HG03064 (cell line): ENCODE measurements around the gene CYP26A1.
"Not testable (repeated sequence)": the region's sequence is repeated elsewhere in the genome, so short reads cannot be mapped to it uniquely, and the experiment has no call there.

Experiments used
- ATAC-seq: cut with Tn5 transposase; IDR thresholded peaks from one replicate; pipeline ENCODE4 v1.9.1; 2021; ENCODE audit warnings: low read depth; ENCODE audit not compliant: unreplicated experiment

CYP26A1 gene

DNA sequence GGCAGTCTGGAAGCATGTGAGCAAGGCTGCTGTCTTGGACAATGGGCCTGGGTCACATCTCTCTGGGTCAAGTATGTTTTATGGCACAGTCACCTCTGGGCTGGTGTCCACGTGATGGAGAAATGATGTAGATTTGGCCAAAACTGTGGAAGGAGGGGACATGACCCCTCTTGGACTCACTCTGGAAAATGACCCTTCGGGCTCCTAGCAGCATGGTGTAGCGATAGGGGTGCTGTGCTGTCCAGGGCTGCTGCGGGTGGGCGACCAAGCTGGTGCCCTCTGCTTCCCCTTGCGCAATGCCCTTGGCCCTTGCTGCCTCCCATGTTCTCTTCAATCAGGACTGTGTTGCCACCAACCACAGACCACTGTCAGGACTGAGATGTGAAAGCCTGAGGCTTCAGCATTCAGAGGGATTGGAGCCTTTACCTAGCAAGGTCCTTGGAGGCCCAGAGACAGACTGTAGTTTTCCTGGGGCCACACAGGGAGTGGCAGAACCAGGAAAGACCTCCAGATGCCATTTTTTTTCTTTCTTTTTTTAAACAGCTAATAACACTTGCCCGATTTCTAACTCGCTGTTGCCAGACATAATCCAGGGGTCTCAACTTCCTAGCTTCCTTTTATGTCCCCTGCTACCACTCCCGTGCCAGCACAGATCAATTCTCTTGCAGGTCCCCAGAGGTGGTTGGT, 6.1 kb downstream of the CYP26A1 start:
- no peak for ATAC-seq

DNA sequence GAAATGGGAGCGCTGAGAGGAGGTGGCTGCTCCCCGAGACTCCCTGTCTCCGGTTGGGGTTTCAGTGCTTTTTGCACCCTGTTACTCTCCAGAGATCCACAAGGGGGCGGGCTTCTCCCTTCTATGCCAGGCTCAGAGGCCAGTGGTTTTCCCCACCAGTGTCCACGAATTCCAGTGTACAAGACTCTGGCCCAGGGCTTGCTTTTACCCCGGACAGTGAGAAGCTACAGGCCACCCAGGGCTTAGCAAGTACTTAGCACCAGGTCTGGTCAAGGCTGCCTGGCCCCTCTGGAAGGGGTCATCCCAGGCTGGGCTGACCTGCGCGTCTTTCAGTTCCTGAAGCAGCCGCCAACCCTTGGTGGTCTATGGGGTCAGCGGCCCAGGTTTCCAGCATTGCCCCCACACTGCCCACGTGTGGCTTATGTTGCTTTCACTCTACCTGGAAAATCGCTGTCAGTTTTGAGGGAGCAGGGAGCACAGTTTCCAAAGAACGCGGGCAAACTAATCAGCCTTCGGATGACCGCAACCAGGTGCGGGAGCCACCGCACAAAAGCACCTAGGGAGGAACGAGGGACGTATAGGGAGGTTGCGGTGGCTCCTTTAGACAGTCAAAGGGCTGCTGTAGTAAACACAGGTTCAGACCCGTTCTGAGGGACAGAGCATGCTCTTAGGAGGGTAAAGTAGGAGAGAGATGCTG, 6.8 kb downstream of the CYP26A1 start:
- no peak for ATAC-seq

DNA sequence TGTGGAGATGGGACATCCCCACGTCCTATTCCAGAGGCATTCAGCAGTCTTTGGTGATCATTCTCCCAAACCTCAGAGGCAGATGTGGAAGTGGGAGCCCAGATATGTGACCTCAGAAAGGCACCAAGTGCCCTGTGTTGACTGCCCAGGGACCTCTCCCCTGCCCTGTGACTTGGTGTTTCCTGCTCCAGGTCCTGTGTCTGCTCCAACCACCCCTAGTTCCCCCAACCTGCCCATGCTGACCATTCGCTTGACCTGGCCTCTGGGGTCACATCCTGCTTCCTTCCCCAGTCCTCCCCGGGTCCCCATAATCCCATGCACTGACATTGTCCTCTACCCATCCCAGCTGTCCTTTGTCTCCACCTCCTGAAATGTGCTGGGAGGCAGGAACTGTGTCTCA, 7.6 kb downstream of the CYP26A1 start:
- ATAC-seq, result no peak

DNA sequence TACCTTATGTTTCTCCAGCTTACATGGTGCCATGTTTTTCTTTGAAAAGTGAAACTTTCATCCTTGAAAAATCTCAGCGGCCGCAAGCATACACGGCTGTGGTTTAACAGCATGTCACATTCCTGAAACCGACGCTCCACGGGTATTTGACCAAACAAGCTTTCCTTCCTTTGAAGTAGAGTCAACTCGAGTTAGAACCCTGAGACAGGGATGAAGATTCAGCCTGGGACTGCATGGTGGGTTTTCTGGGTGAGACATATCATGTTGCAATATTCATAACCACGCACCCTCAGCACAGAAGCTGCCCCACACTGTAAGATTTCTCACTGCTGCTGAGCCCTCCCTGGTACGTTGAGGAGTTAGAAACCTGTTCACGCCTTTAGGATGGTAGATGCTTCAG, 8.1 kb downstream of the CYP26A1 start:
- no peak for ATAC-seq

DNA sequence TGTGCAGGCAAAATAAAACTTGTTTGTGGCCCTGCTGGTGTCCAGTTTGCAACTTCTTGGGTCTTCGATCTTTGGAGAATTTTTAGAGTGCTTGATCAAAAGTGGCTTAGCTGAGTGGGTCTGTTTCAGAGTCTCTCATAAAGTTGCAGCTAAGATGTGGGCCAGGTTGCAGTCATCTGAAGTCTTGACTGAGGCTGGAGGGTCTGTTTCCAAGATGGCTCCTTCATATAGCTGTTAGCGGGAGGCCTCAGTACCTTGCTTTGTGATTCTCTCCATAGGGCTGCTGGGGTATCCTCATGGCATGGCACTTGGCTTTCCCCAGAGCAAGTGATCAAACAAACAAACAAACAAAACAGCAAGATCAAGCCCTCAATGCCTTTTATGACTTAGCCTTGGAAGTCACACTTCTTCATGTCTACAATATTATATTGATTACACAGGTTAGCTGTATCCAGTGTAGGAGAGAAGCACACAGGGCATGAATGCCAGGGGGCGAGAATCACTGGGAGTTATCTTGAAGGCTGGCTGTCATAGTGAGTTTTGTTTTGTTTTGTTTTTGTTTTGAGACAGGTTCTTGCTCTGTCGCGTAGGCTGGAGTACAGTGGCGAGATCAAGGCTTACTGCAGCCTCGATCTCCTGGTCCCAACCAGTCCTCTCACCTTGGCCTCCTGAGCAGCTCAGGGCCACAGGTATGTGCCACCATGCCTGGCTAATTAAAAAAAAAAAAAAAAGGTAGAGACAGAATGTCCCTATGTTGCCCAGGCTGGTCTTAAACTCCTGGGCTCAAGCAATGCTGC, 10.2 kb downstream of the CYP26A1 start:
- no peak for ATAC-seq

DNA sequence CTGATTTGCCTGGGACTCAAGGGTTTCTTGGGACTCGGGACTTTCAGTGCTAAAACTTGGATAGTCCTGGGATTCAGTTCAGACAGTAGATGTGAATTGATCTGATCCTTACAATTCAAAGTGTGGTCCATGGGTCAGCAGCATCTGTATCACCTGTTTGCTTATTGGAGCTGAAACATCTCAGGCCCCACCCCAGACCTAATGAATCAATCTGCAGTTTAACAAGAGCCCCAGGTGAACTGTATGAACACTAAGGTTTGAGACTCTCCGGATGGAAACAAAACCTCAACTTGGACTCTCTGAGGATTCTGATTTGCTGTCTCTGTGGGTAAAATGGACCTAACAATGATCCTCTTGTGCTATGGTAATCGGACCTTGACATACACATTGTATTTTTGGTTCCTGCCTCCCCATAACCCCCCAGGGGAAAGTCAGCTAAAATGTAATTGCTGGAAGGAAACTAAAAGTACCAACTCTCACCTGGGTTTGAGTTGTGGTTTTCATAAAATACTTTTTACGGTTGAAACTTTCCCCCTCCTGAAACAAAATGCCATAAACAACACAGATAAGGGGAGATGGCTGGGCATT, 11.7 kb downstream of the CYP26A1 start:
- ATAC-seq, result no peak

DNA sequence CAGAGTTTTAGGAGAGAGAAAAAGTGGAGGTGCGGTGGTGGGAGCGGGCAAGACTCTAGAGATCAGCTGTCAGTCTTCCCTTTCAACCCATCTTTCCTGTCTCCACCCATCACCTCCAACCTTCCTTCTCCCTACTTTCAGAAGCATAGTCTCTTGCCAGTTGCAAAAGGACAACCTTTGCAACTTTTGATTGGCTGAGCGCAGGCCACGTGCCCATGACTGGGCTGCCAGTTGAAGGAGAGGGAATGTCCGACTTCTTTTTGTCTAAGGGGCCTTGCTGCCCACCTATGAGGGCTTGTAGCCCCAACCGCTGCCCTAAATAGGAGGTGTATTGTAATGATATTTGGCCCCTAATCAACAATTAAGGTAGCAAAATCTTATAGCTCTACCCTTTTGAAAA, 12.6 kb downstream of the CYP26A1 start:
- ATAC-seq, result no peak

DNA sequence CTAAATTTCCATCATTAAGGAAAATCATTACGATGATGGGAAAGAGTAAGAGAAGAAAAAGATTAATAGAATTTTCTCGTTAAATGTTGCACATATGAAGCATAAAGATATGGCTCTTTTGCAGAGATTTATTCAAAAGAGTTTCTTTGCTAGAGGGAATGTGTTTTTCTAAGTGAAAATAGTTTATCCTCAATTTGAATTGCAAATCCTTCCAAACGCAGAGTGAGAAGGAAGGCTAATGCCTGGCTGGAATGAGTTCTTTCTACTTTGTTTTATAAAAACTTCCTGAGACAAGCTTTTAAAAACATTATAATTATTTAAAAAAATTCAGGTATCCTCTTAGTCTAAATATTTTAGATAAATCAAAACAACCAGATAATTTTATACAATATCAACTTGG, 14.2 kb downstream of the CYP26A1 start:
- ATAC-seq, result no peak

DNA sequence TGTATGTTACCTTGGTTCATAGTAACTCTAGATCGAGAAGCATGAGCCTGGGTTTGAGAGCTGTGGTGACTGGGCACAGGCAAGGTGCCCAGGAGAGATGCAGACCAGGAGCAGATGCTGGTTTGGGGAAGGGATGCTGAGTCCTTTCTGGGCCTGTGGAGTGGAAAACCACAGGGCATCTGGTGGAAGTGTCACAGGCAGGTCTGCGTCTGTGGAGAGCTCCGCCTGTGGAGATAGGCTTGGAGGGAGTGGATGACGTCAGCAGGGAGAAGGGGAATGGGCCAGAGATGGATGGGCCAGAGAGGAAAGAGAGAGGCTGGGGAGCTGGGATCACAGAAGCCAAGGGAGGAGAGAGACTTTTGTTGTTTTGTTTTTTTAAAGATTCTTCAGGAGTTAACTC, 14.8 kb downstream of the CYP26A1 start:
- ATAC-seq, result no peak

DNA sequence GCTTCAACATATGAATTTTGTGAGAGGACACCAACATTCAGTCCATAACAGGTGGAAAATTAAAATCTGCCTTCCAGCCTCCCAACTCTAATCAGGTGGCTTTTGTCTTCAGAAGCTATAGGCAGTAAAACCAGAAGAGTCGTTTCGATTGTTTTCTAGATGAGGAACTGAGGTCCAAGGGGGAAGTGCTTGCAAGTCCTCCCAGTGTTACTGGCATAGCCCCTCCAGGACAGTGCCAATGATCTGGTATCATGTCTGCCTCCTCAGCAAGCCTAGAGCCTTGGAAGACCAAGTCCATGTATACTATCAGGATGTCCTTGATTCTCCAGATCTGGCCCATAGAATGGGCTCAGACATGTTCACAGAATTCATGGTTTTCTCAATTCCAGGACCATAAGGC, 16.9 kb downstream of the CYP26A1 start:
- ATAC-seq, result no peak

DNA sequence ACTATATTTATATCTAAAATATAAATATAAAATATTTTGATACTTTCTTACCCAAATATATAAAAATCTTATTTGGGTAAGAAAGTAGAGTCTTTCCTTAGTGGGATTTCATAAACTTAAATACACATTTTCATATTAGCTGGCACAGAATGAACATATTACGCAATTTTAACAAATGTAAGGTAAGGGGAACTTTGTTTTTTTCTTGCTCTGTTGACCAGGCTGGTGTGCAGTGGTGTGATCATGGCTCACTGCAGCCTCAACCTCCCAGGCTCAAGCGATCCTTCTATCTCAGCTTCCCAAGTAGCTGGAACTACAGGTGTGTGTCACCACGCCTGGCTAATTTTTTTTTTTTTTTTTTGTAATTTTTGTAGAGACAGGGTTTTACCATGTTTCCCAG, 18.3 kb downstream of the CYP26A1 start:
- ATAC-seq, result no peak

DNA sequence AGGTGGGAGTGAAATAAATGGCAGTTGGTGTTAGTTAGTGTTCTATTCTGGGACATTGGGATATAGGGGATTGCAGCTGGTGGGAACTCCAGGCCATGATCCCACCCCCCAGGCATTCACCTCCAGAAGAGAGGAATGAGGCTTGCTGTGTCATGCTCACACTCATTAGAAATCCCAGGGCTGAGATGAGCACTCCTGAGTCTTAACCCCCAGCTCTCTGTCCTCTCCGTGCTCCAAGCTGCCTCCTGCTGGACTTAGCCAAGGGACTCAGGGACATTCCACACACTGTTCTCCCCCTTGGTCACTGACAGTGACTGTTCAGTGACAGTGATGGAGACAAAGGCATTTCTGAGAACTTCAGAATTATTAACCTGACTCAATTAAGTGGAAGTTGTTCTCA, 21.5 kb downstream of the CYP26A1 start:
- no peak for ATAC-seq

DNA sequence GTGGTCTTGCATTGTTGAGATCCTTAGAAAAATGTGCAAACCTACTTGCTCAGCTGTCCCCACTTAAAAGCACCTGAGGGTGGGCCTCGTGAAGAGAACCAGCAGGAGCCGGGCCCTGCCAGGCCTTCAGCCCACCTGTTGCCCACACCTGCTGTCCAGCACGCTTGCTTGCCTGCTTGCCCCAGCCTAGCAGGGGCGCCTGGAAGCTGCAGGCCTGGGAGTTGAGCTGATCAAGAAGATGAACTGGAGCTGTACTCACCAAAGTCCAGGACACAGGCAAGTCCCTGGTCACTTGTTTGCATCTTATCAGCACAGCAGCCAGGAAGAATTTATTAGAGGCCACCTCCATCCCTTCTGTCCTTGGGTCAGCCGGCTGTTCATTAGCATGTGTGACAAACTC, 23.2 kb downstream of the CYP26A1 start:
- ATAC-seq, result no peak

DNA sequence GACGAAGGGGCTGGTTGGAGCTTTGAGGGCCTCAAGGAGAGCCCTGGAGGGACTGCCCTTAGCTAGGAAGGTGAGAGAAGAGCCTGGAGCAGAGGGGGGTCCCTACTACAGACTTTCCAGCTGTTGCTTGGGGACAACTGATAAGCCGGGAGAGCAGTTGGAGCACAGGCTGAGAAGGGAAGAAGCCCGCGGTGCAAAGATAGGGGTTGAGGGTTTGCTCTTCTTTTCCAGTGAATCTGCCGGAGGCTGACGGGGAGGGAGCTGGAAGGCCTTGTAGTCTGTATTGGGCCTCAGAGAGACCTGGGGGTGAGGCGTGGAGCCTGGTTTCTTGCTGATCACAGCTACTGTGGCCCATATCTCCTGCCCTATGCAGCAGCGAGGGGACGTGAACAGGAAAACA, 23.7 kb downstream of the CYP26A1 start:
- no peak for ATAC-seq

DNA sequence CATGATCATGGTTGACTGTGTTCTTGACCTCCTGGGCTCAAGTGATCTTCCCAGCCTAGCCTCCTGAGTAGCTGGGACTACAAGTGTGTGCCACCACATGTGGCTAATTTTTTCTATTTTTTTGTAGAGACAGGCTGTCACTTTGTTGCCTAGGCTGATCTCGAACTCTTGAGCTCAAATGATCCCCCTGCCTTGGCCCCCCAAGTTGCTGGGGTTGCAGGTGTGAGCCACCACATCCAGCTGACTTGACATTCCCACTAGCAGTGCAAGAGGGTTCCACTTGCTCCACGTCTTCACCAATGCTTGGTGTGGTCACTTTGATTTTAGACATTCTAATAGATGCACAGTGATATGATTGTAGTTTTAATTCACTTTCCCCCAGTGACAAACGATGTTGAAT, 25.1 kb downstream of the CYP26A1 start:
- ATAC-seq, result no peak

DNA sequence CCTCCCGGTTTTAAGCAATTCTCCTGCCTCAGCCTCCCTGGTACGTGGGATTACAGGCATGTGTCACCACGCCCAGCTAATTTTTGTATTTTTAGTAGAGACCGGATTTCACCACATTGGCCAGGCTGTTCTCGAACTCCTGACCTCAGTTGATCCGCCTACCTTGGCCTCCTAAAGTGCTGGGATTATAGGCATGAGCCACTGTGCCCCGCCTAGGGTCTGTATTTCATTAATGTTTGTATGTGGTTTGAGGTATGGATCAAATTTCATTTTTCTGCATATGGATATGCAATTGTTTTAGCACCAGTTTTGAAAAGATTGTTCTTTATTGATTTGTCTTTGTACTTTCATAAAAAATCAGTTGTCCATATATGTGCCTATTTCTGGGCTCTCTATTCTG, 26.0 kb downstream of the CYP26A1 start:
- no peak for ATAC-seq

DNA sequence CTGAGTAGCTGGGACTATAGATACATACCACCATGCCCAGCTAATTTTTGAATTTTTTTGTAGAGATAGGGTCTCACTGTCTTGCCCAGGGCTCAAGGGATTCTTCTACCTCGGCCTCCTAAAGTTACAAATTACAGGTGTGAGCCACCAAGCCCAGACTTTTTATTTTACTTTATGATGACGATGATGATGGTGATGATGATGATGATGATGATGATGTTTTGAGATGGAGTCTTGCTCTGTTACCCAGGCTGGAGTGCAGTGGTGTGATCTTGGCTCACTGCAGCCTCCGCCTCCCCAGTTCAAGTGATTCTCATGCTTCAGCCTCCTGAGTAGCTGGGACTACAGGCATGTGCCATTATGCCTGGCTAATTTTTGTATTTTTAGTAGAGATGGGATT, 27.5 kb downstream of the CYP26A1 start:
- ATAC-seq, result not testable (repeated sequence)

DNA sequence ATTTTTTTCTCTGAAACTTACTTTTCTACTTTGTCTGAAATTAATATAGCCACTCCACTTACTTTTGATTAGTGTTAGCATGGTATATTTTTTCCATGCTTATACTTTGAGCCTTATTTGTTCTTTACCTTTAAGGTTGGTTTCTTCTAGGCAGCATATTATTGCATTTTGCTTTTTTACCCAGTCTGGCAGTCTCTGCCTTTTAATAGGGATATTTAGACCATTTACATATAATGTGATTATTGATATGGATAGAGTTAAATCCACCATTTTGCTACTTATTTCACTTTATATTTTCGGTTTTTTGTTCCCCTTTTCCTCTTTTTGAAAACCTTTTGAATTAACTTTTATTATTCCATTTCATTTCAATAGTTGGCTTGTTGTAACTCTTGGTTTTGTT, 30.3 kb downstream of the CYP26A1 start:
- no peak for ATAC-seq

DNA sequence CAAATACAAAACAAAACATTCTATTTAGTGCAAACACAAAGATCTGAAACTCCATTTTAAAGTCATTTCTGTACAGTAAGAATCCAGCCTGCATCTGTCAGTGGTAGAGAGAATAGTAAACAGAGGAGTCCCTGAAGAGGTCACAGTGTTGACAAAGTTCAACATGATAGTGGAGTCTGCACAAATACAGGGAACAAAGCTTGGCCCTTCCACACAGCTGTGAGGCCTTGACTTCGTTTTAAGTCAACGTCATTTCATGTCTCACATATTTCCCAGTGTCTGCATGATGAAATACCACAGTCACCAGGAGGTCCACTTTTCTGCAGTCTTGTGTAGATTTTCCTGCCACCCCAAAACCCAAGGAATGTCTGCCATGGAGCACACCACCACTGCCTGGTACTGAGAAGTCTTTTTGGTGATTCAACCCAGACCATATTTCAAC, 33.0 kb downstream of the CYP26A1 start:
- ATAC-seq, result no peak

DNA sequence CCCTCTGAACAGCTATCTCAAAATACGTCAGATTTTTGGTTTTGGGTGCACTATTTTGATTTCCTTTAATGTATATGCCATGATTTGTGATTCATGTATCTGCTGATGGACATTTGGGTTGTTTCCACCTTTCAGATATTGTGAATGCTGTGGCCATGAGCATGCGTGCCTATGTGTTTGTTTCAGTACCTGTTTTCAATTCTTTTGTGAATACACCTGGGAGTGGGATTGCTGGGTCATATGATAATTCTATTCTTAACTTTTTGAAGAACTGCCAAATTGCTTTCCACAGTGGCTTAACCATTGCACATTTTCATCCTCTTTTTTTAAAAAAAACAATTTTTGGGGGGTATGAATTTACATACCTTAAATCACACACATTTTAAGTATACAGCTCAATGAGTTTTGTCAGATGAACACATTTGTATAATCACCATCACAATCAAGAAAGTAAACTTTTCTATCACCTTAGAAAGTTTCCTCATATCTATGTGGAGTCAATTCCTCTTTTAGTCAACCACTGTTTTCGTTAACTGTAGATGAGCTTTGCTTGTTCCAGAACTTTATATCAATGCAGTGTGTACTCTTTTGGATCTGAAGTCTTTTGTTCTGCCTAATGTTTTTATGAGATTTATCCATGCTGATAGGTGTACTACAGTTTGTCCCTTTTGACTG, 36.9 kb downstream of the CYP26A1 start:
- peak; percentile 59 for ATAC-seq

DNA sequence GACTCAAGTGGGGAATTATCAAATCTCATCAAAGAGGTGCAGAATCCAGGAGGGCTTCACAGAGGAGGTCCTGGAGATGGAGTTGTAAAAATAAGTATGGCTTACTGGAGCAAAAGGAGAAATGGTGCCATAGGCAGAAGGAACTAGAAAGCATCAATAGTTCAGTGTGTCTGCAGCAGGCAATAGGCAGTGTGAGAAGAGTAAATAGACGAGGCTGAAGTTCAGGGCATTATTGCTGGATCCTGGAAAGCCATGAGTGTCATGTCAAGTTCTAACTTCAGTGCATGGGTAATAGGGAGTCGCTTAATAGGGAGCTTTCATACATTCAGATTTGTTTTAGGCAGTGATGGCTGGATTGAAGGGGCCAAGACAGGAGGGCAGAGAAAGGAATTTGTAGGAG, 39.3 kb downstream of the CYP26A1 start:
- no peak for ATAC-seq
